Esophagus (tissue), 2 donors: ENCODE measurements around the gene KIAA0319L. TPM values are rescaled to one million over a fixed set of nuclear protein-coding genes. Genes with fewer than 3 reads are reported as not detected.

ENCODE experiments used
- H3K27ac ChIP-seq, 2 donors: one replicate each; pipeline ENCODE4 v1.5.1; 2013; ENCODE audit warnings: low read depth in 2 of 2, mild to moderate bottlenecking in 2 of 2, inconsistent platforms in 1 of 2, low read length in 1 of 2, moderate library complexity in 1 of 2
- H3K27me3 ChIP-seq, 2 donors: one replicate each; pipeline ENCODE4 v1.6.1; 2013; ENCODE audit warnings: low read length in 2 of 2, control low read depth in 1 of 2, mild to moderate bottlenecking in 1 of 2; ENCODE audit not compliant: insufficient read depth in 2 of 2, control insufficient read depth in 1 of 2
- H3K36me3 ChIP-seq, 2 donors: one replicate each; pipeline ENCODE4 v1.6.1; 2013; ENCODE audit warnings: low read length in 1 of 2; ENCODE audit not compliant: control insufficient read depth in 2 of 2, insufficient read depth in 2 of 2
- H3K4me1 ChIP-seq, 2 donors: one replicate each; pipeline ENCODE4 v1.6.1; 2013; ENCODE audit warnings: low read length in 1 of 2; ENCODE audit not compliant: control insufficient read depth in 2 of 2, insufficient read depth in 2 of 2
- H3K4me3 ChIP-seq, 2 donors: one replicate each; pipeline ENCODE4 v1.5.1; 2013; ENCODE audit warnings: low read length in 2 of 2, mild to moderate bottlenecking in 2 of 2, low read depth in 1 of 2, moderate library complexity in 1 of 2
- H3K9me3 ChIP-seq, 2 donors: one replicate each; pipeline ENCODE4 v1.6.1; 2013; ENCODE audit warnings: mild to moderate bottlenecking in 2 of 2, low read depth in 1 of 2, low read length in 1 of 2, moderate library complexity in 1 of 2; ENCODE audit not compliant: control insufficient read depth in 2 of 2, insufficient read depth in 1 of 2
- WGBS, 2 donors: extraction: QIAGEN DNeasy Blood & Tissue Kit; methylation state at CpG; one replicate each; pipeline ENCODE4 v1.1.7; 2013; 5-methylcytosine and 5-hydroxymethylcytosine counted together
- polyA plus RNA-seq, 2 donors: library from polyadenylated mRNA; stranded (reverse); fragments of 200-250 nt; gene quantifications; one replicate each; pipeline ENCODE4 v1.2.3, GENCODE V29; 2013
- donor health status: healthy with polysubstance abuse.
- donor health status: Bipolar disorder and iron deficiency.

Gene KIAA0319L
- polyA plus RNA-seq, 2 donors = 12.8 to 16.7 TPM

DNA sequence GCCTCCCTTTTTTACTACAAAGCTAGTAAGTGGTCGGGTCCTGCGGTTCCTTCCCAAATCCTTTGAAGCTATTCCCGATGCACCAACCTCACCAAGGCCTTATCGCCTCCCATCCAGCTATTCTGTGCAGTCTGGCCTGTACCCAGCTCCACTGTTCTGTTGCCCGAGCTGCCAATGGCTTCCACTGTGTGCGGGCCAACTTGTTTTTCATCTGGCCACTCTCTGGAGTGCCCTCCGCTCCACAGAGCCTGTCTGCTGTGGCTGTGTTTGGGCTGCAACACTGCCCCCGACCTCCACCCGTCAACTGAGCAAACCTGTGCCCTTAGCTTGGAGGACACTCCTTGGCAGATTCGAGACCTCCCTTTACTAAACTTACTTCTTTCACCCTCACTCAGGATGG lies 125.0 kb downstream of the KIAA0319L start:
- no peak overlapping the region for H3K4me3 ChIP-seq
- 95 to 96% methylated on average over 10 of the region's 10 CpGs for WGBS, 2 donors
- H3K4me1 ChIP-seq = no peaks in the 10 kb centered on the region
- H3K27ac ChIP-seq = no peak overlapping the region
- peaks cover 17 to 31% of the 10 kb centered on the region in 2 donors for H3K36me3 ChIP-seq
- H3K27me3 ChIP-seq = no peaks in the 10 kb centered on the region
- H3K9me3 ChIP-seq = no peaks in the 10 kb centered on the region

DNA sequence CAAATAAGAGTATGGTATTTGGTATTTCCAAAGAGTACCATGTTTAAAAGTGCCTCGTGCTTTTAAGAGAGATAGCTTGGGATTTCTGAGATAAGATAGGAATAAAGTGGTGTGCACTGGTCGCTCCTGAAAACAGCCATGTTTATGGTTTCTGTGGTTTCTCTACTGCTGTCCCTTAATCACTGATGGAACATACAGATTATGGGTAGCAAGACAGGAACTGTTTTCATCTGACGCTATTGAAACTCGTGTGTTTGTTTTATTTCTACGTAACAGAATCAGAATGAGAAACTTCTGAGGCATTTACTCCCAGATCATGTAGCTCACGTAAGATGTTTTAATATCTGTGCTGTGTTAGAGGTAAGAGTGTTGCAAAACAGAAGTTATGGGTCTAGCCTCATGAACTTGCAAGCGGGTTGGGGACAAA lies 126.0 kb downstream of the KIAA0319L start:
- WGBS, 2 donors = 81 to 84% methylated on average over 7 of the region's 7 CpGs
- Histone ChIP-seq H3K9me3 (no peaks in the 10 kb centered on the region), H3K4me1 (no peaks in the 10 kb centered on the region), H3K4me3 (no peak overlapping the region), H3K36me3 (peaks cover 9 to 25% of the 10 kb centered on the region in 2 donors), H3K27ac (no peak overlapping the region), H3K27me3 (no peaks in the 10 kb centered on the region)

DNA sequence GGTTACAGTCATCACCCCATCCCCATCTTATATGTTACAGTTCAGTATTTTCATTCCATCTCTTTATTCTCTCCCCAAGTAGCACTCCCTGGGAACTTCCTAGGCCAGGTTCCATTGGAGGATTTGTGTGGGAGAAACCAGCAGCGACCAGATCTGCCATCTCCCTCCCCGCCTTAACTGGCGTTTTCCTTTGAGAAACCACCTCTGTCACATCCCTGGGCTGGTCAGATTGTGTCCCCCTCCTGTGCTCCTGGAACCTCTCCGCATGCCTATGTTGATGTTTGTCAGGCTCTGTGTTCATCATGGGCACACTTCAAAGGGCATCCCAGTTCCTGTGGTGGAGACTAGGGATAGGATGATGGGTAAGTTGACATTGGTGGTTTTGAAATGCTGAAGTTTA lies 126.4 kb downstream of the KIAA0319L start:
- Histone ChIP-seq H3K4me3 (no peak overlapping the region), H3K9me3 (no peaks in the 10 kb centered on the region), H3K27ac (no peak overlapping the region), H3K27me3 (no peaks in the 10 kb centered on the region), H3K36me3 (peaks cover 9 to 22% of the 10 kb centered on the region in 2 donors), H3K4me1 (no peaks in the 10 kb centered on the region)
- WGBS, 2 donors = 95 to 96% methylated on average over 4 of the region's 4 CpGs

DNA sequence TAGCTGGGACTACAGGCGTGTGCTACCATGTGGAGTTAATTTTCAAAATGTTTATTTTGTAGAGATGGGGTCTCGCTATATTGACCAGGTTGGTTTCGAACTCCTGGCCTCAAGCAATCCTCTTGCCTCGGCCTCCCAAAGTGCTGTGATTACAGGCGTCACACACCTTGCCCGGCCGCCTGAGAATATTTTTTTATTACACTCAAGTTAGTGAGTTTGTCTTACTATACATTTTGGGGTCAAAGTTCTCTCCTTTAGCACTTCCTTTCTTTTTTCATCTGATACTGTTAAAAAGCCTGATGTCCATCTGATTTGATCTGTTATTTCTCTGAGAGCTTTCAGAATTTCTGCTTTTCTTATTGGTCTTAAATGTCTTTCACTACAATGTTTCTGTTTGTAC lies 128.8 kb downstream of the KIAA0319L start:
- WGBS, 2 donors = 92 to 99% methylated on average over 7 of the region's 7 CpGs

DNA sequence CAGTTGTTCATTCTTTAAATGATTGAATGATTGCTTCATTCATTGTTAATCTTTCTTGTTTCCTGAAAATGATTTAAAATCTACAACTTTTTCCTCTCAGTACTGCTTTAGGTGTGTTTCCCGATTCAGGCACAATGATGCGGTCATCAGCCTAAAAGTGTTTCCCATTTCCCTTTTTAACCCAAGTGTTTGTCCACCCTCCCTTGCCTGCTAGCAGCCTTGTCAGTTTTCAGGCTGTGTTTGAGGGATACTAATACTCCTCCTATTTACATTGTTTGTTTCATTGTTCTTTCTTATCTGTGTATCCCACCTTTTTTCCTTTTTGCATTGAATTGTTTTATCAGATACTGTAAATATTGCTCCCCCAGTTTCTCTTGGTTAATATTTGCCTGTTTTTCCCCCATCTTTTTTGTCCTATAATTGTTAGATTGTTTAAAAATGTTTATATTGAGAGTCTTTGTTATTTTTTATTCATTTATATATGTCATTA lies 131.1 kb downstream of the KIAA0319L start:
- H3K4me3 ChIP-seq = no peak overlapping the region
- H3K36me3 ChIP-seq = no peaks in the 10 kb centered on the region
- no peak overlapping the region for H3K27ac ChIP-seq
- H3K27me3 ChIP-seq = no peaks in the 10 kb centered on the region
- H3K9me3 ChIP-seq = no peaks in the 10 kb centered on the region
- 62 to 73% methylated on average over 2 of the region's 2 CpGs for WGBS, 2 donors
- H3K4me1 ChIP-seq = no peaks in the 10 kb centered on the region

More for the DNA sequence above, 128.8 kb downstream of the KIAA0319L start:
- no peaks in the 10 kb centered on the region for H3K9me3 ChIP-seq
- H3K27ac ChIP-seq = no peak overlapping the region
- no peaks in the 10 kb centered on the region for H3K27me3 ChIP-seq
- no peaks in the 10 kb centered on the region for H3K4me1 ChIP-seq
- peaks cover 1 to 8% of the 10 kb centered on the region in 2 donors for H3K36me3 ChIP-seq
- H3K4me3 ChIP-seq = no peak overlapping the region

DNA sequence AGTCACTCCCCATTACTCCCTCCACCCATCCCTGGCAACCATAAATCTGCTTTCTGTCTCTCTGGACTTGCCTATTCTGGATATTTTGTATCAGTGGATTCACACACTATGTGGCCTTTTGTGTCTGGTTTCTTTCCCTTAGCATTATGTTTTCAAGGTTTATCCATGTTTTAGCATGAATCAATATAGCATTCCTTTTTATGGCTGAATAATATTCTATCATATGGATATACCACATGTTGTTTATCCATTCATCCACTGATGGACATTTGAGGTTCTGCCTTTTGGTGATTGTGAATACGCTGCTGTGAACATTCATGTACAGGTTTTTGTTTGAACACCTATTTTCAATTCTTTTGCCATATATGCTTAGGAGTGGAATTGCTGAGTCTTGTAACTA lies 148.3 kb downstream of the KIAA0319L start:
- H3K9me3 ChIP-seq = no peaks in the 10 kb centered on the region
- WGBS, 2 donors = 98 to 100% methylated on average over 1 of the region's 1 CpG
- no peak overlapping the region for H3K27ac ChIP-seq
- H3K4me1 ChIP-seq = no peaks in the 10 kb centered on the region
- peaks cover 8 to 9% of the 10 kb centered on the region in 2 donors for H3K36me3 ChIP-seq
- no peak overlapping the region for H3K4me3 ChIP-seq
- H3K27me3 ChIP-seq = no peaks in the 10 kb centered on the region

DNA sequence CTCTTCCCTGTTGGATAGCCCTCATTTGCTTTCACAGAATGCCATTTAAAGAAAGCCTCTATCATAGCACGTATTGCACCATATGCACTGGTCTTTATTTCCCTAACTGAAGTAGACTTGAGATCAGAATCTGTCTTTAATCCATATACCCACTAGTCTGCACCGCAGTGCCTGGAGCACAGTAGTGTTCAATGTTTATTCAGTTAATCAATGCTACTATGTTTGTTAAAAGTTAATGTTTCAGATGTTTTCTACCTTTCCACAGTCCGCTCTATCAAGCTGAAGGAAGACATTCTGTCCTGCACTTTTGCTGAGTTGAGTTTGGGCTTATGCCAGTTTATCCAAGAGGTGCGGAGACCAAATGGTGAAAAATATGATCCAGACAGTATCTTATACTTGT lies 149.5 kb downstream of the KIAA0319L start:
- Histone ChIP-seq H3K4me1 (no peaks in the 10 kb centered on the region), H3K4me3 (no peak overlapping the region), H3K27me3 (no peaks in the 10 kb centered on the region), H3K27ac (no peak overlapping the region), H3K36me3 (peaks cover 8 to 9% of the 10 kb centered on the region in 2 donors), H3K9me3 (no peaks in the 10 kb centered on the region)
- 79 to 97% methylated on average over 4 of the region's 4 CpGs for WGBS, 2 donors

DNA sequence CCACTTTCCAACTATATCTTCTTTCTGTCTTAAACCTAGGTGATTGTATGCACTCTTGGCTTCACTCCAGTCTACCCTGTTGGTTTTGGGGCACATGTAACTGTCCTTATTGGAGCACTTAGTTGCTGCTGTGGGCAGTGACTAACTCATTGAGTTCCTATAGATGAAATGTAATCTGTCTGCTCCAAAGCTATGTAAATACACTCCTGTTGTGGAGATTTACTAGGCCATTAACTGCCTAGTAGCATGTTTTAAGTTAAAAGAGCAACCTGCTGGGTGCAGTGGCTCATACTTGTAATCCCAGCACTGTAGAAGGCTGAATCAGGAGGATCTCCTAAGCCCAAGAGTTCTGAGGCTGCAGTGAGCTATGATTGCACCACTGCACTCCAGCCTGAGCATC lies 151.1 kb downstream of the KIAA0319L start:
- H3K27me3 ChIP-seq = no peaks in the 10 kb centered on the region
- no peak overlapping the region for H3K27ac ChIP-seq
- H3K9me3 ChIP-seq = no peaks in the 10 kb centered on the region
- H3K36me3 ChIP-seq = peaks cover 8 to 9% of the 10 kb centered on the region in 2 donors
- no peak overlapping the region for H3K4me3 ChIP-seq
- no peaks in the 10 kb centered on the region for H3K4me1 ChIP-seq

DNA sequence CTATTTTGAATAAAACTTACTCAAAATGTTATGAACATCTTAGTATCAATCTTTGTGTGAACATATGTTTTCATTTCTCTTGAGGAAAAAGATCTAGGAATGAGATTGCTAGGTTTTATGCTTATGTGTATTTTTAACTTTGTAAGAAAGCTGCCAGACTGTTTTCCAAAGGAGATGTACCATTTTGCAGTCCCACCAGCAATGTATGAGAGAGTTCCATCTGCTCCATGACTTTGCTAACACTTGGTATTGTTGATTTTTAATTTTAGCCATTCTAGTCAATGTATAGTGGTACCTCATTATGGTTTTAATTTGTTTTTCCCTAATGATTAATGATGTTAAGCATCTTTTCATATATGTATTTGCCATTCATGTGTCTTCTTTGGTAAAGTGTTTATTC lies 156.2 kb downstream of the KIAA0319L start:
- Histone ChIP-seq H3K4me1 (no peaks in the 10 kb centered on the region), H3K4me3 (no peak overlapping the region), H3K36me3 (peaks cover 3 to 6% of the 10 kb centered on the region in 2 donors), H3K27ac (no peak overlapping the region), H3K27me3 (no peaks in the 10 kb centered on the region), H3K9me3 (no peaks in the 10 kb centered on the region)

DNA sequence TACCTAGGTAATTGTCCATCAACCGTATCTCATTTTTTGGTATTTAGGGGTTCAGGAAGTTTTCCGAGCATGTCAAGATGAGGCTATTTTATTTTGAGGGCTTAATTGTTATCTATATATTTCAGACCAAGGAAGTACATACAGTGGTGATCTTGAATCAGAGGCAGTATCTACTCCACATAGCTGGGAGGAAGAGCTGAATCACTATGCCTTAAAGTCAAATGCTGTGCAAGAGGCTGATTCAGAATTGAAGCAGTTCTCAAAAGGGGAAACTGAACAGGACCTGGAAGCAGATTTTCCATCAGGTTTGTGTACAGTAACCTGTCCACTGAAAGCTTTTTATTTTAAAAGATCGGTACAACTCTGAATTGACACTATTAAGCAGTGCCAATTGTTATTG lies 158.5 kb downstream of the KIAA0319L start:
- H3K4me3 ChIP-seq = no peak overlapping the region
- H3K9me3 ChIP-seq = no peaks in the 10 kb centered on the region
- H3K27me3 ChIP-seq = no peaks in the 10 kb centered on the region
- no peak overlapping the region for H3K27ac ChIP-seq
- H3K36me3 ChIP-seq = peaks cover 6 to 10% of the 10 kb centered on the region in 2 donors
- H3K4me1 ChIP-seq = no peaks in the 10 kb centered on the region
- 92 to 94% methylated on average over 3 of the region's 3 CpGs for WGBS, 2 donors
